HG02571 (cell line): ENCODE measurements around the gene CTRB1.

Source experiments
- ATAC-seq: cut with Tn5 transposase; IDR thresholded peaks from one replicate; pipeline ENCODE4 v1.9.1; 2021; ENCODE audit warnings: mild to moderate bottlenecking, moderate library complexity; ENCODE audit not compliant: unreplicated experiment

The CTRB1 gene

GRCh38 chr16:75252946-75253911, 34.4 kb downstream of the CTRB1 start:
- no peak for ATAC-seq

- no peak for ATAC-seq
Observed at GRCh38 chr16:75254359-75254837, 35.6 kb downstream of the CTRB1 start.

DNA sequence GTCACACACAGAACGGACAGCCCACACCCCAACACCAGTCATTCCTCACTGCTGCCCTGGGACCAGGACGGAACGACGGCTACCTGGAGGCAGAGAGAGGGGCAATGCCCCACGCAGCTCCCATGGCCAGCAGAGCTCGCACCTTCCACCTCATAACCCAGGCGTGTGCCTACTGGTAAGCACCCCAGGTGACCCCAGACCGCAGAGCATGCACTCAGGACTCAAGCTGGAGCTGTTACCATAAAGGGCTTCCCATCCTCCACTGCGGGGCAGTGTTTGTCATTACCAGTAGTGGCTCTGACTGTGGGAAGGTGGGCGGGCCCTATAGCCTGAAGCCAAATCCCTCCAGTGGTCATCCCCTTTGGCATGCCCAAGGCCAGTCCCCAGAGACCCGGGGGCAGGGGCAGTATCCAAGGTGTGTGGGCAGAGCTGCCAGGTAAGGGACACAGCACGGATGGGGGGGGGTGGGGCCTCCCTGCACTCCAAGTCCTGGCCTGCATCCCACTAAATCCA, 37.3 kb downstream of the CTRB1 start:
- no peak for ATAC-seq

GRCh38 chr16:75256696-75257343, 38.0 kb downstream of the CTRB1 start:
- no peak for ATAC-seq

GRCh38 chr16:75257886-75258806, 39.4 kb downstream of the CTRB1 start:
- no peak for ATAC-seq

DNA sequence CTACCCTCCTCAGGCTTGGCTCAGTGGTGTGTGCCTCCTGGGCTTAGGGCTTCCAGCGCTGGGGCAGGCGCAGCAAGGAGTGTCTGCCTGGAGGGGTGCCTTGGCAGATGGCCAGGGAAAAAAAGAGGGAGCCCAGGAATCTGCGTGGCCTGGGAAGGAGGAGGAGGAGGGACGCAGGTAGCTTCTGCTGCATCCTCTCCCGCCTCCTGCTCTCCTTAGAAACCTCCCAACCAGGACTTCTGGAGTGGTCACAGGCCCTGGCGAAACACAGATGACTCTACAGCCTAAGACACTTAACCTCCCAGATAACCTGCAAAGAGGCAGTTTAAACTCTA, 40.0 kb downstream of the CTRB1 start:
- no peak for ATAC-seq

DNA sequence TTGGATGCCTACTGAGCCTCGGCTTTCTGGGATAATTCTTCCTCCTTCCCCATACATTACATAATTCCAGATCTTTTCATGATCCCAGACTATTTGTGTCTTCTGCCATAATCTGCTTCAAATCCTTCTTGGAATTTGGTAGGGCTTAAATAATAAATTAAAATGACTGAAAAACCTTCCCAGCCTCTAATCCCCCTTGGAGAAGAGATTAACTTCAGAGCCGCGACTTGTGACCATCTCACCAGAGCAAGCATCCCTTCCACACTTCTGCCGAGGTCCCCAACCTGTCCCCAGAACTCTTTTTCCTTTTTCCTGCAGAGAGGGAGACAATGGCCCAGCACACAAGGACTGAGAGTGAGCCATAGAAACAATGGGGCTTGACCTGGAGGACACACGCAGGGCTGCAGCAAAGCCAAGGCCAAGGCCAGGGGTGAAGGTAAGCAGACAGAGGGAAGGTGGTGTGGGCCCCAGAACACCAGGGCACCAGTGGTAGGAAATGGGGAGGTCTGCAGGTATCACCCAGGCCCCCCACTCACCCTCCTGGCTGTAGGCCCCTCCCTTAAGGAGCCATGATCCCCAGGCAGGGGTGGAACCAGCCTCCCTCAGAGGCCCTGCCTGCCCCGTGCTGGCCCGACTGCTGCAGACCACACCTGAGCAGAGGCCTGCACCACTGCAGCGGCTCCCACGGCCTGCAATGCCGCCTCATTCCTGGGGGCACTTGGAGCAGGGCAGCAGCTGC, 42.2 kb downstream of the CTRB1 start:
- no peak for ATAC-seq

DNA sequence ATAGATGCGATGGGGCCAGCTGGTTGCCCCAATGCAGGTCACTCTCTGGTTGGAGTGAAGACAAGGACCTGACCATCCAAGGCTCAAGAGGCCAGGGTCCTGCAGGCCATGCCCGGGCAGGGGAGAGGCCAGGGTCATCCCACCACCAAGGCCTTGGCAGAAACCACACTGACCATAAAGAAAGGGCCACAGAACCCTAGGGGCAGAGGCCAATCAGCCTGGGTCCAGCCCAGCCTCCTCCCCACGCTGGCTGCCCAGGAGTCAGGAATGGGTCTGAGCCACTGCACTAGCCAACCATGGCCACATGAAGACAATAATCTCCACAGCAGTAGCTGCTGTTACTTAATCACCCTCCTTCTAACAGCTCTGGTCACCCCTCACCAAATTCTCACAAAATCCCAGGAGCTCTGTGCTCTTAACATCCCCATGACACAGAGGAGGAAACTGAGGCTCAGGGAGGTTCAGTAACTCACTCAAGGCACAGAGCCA, 42.8 kb downstream of the CTRB1 start:
- ATAC-seq = no peak

DNA sequence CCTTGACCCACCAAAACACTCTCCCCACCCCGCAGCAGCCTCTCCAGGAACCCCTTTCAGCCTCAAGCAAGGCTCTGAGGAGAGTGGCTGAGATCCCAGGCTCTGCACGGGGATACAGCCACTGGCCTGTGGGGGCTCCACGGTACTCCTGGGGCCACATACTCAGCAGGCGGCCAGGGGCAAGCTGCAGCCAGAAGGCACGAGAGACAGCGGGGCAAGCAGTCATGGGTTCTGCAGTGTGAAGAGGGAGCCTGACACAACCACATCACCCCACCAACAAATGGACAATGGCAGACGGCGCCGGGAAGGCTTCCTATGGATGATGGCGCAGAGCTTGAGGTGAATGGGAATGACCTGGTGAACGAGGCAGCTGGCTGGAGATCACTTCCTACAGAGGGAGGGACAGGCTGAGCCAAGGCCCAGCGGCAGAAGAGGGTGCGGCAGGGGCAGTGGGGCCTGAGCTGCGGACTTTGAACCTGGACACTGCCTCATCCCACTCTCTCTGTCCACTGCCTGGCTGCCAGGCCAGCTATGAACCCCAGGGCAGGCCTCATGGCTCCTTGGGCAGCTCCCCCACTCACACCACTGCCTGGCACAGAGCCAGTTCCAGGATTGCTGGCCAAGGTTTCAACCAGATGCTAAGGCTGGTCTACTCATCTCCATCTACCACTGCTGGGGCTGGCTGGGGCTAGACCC, 43.5 kb downstream of the CTRB1 start:
- ATAC-seq = no peak

DNA sequence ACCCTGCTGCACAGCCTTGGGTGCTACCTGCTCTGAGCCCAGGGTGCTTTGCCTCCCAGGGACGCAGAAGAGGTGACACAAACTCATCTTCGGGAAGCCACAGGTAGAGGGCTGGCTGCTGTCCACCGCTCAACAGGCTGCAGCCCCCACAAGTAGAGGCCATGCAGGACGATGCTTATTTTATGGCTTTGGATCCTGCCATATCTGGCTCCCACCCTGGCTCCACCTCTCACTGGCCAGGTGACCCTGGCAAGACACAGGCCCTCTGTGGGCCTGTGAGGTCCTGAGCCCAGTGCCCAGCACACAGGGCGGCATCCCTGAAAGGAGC, 44.0 kb downstream of the CTRB1 start:
- ATAC-seq = no peak

DNA sequence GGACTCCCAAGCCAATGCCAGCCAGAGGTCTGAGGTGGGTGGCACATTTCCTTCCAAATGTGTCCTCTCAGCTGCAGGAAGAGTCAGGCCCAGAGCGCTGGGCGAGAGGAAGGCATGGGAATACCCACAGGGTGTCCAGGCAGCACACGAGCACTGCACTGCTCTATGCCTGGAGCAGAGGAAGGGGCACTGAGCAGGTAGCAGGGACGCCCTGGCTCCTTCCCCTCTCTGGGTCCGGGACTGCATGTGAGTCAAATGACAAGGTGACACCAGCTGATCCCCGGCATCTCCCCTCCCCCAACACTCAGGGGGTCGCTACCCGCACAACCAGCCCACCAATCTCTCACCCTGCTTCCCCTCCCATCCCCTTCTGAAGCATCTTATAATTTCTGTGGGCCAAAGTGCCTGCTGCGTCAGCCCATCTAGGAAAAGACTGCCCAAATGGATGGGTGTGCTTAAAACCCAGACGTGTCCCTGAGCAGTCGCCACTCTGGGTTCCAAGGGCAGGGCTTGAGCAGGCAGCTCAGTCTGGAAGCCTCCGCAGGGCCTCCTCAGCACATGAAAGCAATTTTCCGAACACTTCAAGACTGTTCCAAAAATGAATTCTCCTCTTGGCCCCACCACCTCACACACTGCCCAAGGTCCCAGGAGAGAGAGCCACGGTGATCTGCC, 44.6 kb downstream of the CTRB1 start:
- no peak for ATAC-seq

GRCh38 chr16:75263963-75264445, 45.2 kb downstream of the CTRB1 start:
- no peak for ATAC-seq

DNA sequence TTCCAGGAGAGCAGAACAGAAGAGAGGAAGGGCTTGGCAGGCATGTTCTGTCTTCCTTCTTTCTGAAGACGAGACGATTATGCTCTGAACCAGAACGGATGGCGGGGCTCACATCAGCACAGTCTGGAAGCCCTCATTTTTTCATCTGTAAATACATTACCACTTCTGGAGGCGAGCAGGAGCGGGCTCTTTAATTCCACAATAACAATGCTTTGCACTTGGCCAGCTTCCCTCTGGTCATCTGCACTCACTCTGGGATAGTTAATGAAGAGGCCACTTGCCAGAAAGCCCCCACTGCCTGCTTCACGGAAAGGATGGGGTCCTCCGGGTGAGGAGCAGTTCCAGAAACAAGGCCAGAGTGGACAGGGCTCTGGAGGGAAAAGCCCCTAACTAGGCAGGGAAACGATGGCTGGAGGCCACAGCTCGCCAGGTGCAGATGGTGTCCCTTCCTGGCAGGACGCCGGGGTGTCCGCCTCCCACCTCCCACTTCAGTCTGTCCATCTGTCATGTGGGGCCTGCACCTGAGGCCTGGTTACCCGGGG, 45.7 kb downstream of the CTRB1 start:
- no peak for ATAC-seq

GRCh38 chr16:75264999-75265910, 46.5 kb downstream of the CTRB1 start:
- ATAC-seq = peak; percentile 18

GRCh38 chr16:75265911-75266701, 47.3 kb downstream of the CTRB1 start:
- peak; percentile 64 for ATAC-seq

- ATAC-seq = no peak
Observed at GRCh38 chr16:75266738-75267630, 48.2 kb downstream of the CTRB1 start.
